Measurements from ENCODE around the gene EPB41L1.

GRCh38 chr20:36218380-36219064, 64.0 kb downstream of the EPB41L1 start:
- TF ChIP-seq CTCF (IDR thresholded peaks at IDR 0.05): no peak
- TF ChIP-seq POLR2A (IDR thresholded peaks at IDR 0.05): no peak
